Kidney glomerular epithelial cell (primary cell): ENCODE data around the gene ZDHHC4.

Source experiments
- DNase-seq: peaks from one replicate; lab custom pipeline; 2025; lab: John Stamatoyannopoulos, UW

The ZDHHC4 gene

GRCh38 chr7:6577369-6578113 is at the start of gene ZDHHC4:
TSS of gene ZDHHC4 (plus strand) at chr7:6577454. CDS start at chr7:6580562, 3,108 bp downstream.
- DNase-seq: peak; percentile 60

- DNase-seq: no peak
Observed at GRCh38 chr7:6528401-6529130, 48.7 kb upstream of the ZDHHC4 start.

- DNase-seq: no peak
Observed at GRCh38 chr7:6529643-6530042, 47.6 kb upstream of the ZDHHC4 start.

GRCh38 chr7:6530626-6531491 is 46.4 kb upstream of the ZDHHC4 start:
- no peak for DNase-seq

- DNase-seq: no peak
Observed at GRCh38 chr7:6531492-6532279, 45.6 kb upstream of the ZDHHC4 start.

- no peak for DNase-seq
Observed at GRCh38 chr7:6532516-6532915, 44.7 kb upstream of the ZDHHC4 start.

- DNase-seq: no peak
Observed at GRCh38 chr7:6533893-6534495, 43.3 kb upstream of the ZDHHC4 start.

- DNase-seq: no peak
Observed at GRCh38 chr7:6536262-6537260, 40.7 kb upstream of the ZDHHC4 start.

- DNase-seq: no peak
Observed at GRCh38 chr7:6542368-6542767, 34.9 kb upstream of the ZDHHC4 start.

GRCh38 chr7:6545398-6546126 is 31.7 kb upstream of the ZDHHC4 start:
- no peak for DNase-seq

GRCh38 chr7:6546498-6547251 is 30.6 kb upstream of the ZDHHC4 start:
- no peak for DNase-seq

- no peak for DNase-seq
Observed at GRCh38 chr7:6547400-6547799, 29.9 kb upstream of the ZDHHC4 start.

GRCh38 chr7:6551016-6551511 is 26.2 kb upstream of the ZDHHC4 start, which contains the start of gene GRID2IP:
TSS of gene GRID2IP (minus strand) at chr7:6551461. CDS start at chr7:6551436, 25 bp downstream.
- DNase-seq: no peak

GRCh38 chr7:6553448-6554044 is 23.7 kb upstream of the ZDHHC4 start:
- DNase-seq: no peak

- no peak for DNase-seq
Observed at GRCh38 chr7:6554848-6555247, 22.4 kb upstream of the ZDHHC4 start.

- DNase-seq: no peak
Observed at GRCh38 chr7:6556196-6556595, 21.1 kb upstream of the ZDHHC4 start.

GRCh38 chr7:6558837-6559236 is 18.4 kb upstream of the ZDHHC4 start:
- peak; percentile 44 for DNase-seq

GRCh38 chr7:6559896-6560295 is 17.4 kb upstream of the ZDHHC4 start:
- no peak for DNase-seq
